Activated CD4-positive, alpha-beta T cell treated with anti-CD3 and anti-CD28 coated beads, Interleukin-2, amount 50 U/mL, for 4 hours (primary cell): Measurements from ENCODE around the gene MARK2.

Source experiments
- DNase-seq, 2 experiments: peaks; one replicate each; pipeline ENCODE4 v3.0.0-alpha.2; 2020

The MARK2 gene

GRCh38 chr11:63911876-63912275 lies 73.0 kb downstream of the MARK2 start:
- no peak for DNase-seq

DNA sequence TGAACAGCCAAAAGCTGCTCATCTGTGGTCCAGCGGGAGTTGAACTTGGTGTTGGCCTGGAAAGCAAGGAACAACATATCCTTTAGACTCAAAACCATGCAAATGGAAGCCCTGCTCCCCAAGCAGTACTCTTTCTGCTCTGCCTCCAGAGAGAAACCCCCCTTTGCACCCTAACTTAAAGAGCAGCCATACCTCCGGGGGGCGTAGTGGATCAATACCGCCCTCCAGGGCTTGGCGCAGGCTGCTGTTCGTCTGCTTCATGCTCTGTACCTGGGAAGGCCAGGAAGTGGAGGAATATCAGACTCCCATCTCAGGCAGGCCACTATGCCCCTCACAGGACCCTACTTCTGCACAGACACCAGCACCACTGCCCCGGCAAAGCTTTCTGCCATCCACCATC lies 73.8 kb downstream of the MARK2 start:
- DNase-seq: no peak

GRCh38 chr11:63913866-63914830 lies 75.2 kb downstream of the MARK2 start:
- no peak for DNase-seq

DNA sequence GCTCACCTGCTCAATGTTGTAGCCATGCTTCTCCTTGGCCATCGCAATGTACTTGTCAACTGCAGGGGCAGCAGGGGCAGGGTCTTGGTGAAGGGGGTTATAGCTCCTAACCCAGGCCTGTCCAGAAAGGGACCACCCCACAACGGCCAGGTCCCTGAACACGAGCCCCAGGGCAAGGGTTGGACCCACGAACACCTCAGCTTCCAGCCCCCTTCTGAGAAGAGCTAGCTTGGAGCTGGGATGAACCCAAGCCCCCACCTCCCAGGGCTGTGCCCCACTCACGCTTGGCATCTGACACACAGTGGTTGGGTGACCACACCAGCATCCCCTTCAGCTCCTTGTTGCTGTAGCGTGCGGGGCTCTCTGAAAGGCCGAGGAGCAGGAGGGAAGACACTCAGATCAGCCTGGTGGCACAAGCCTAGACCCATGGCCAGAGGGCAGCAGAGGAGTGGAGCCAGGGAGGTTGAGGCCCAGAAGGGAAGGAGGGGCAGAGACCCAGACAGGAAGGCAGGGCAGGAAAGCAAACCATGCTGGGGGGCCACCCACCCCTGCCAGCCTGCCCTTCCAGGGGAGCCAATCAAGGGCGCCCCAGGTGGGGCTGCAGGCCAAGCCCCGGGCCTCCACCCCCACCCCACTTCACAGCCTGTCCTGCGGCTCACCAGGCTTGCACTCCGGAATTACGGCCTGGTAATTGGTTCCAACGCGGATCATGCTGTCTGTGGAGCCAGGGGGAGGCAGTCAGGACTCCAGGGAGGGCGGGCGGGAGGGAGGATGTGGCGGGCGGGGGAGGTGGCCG lies 76.2 kb downstream of the MARK2 start:
- no peak for DNase-seq

DNA sequence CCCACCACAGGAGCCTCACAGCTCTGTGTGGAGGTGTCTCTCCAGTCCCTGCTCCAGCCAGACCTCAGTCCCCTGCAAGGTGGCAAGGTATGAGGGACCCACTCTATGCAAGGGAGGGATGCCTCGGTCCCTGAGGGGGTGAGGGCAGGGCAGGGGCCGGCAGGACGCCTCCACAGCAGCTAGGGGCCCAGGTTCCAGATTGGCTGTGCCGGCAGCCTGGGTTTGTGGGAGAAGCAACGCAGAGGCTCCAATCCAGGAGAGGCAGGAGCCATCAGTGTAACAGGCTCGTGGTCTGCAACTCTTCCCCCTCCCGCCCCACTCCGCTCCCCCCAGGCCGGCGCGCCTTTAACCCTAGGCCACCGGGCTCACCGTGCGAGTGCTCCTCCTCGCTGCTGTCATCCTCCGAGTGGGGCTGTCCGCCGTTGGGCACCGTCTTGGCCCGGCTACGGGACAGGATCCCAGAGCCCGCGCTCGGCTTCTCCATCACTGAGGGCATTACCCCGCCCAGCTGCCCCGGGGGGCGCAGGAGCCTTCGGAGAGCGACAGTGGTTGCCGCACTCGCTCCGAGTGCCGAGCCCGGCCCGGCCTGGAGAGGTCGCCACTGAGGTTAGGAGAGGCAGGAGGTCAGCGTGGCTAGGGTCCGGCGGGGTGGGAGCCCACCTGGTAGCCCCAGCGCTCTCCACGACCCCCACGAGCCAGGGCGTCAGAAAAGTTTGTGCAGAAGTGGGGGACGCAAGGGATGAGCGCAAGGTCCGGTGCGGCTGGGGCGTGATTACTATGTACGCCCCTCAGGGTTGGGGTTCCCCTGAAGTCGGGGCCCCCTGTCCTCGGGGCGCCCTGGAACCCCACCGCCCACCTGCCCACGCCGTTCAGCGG lies 77.3 kb downstream of the MARK2 start:
- no peak for DNase-seq

- DNase-seq: peak; percentile 54 to 58
Measured at GRCh38 chr11:63916837-63917691, 78.2 kb downstream of the MARK2 start, which contains the start of gene RCOR2. Gene RCOR2 (minus strand): TSS chr11:63917164. CDS start chr11:63916456, 708 bp downstream.

DNA sequence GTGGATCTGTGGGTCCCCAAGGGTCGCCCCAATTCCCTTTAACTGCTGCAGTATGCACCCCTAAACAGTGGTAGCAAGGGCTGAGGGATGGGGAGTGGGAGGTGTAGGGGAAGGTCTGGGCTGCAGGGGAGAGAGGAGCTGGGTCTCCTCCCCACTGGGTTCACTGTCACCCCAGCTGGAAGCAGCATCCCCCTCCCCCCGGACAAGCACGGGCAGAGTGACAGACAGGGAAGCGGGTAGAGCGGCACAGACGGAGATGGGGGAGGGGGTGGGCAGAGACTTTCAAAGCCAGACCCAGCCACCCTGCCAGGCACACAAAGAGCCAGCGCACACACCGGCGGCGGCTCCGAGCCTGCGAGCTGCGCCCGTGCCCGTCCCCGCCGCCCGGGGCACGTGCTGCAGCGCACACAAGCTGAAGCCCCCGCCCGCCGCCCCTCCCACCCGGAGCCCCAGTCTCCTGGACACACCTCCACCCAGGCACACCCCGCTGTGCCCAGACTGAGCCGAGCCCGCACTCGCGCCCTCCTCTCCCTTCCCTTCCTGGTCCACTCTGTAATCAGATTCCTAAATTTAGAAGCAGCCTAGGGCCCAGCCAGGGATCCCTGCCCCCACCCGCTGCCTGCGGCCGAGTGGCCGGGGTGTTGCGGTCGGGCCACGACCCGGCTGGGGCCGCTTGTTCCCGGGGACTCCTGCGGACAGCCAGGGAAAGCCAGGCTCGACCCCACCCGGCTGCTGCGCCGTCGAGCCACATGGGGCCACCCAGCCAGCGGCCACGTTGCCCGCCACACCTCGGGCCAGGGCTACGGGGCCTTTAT lies 79.0 kb downstream of the MARK2 start:
- peak in 1 of 2 experiments; percentile 28 for DNase-seq

DNA sequence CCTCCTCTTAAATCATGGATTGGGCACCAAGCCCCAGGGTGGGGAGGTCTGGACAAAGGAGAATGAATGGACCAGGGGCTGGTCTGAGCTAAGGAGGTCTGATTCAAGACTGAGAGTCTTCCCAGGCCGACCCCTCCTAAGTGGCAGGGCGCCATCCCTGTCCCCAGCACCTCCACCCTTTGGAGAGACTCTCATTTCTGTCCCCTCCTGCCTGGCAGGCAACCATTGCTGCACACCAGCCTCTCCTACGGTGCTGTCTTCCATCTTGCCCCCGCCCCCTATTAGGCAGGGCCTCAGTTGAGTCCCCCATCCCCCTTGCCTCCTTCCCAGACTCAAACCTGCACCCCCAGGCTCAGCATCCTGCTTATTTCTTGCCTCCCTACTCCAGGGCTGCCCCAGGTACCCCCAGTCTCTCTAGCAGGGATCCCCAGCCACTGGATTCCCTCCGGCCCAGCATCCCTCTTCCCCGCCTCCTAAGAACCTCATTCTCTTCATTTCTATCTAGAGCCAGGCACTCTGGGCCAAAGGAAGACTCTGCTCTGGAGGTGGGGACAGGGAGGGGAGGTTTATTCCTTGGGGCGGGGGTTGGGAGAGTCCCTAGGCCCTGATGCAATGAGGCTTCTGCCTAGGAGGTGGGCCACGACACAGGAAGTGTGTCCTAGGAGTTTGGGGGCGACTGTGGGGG lies 79.7 kb downstream of the MARK2 start:
- no peak for DNase-seq

DNA sequence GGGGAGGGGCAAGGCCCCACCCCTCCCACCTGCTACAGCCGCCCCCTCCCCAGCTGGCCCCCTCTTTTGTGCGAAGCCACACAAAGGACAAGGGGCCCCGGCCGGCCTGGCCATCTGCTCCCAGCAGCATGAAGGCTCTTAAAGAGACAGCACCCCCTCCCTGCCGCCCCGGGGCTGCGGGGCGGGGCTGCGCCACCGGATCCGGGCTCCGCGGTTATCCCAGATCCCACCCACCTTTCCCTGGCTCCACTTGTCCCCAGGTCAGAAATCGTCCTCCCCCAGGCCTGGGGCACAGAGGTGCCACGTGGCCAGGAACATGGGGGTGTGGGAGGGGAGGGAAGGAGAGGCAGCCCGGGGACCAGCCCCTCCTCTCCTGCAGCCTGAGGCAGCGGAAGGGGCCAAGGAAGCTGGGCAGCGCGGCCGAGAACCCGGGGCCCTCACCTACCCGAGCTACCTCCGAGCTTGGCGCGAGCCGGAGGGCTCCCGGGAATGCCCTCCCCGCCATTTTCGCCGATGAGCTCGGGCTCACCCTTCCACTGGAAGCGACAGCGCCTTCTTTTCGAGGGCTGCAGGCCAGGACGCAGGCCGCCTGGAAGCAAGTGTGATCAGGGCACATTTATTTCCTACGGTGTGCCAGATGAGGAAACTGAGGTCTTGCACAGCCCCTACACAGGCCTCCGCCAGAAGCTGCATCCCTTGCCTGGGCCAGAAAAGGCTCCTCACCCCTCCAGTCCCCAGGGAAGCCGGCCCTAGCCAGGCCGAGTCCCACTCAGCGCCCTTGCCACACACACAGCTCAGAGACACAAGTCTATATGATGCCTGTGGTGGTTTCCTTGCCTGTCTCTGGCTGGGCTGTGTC lies 80.6 kb downstream of the MARK2 start:
- no peak for DNase-seq

- DNase-seq: no peak
Measured at GRCh38 chr11:63920126-63920938, 81.4 kb downstream of the MARK2 start.

GRCh38 chr11:63920939-63921417 lies 82.1 kb downstream of the MARK2 start:
- DNase-seq: no peak

- DNase-seq: no peak
Measured at GRCh38 chr11:63922673-63923192, 83.8 kb downstream of the MARK2 start.

DNA sequence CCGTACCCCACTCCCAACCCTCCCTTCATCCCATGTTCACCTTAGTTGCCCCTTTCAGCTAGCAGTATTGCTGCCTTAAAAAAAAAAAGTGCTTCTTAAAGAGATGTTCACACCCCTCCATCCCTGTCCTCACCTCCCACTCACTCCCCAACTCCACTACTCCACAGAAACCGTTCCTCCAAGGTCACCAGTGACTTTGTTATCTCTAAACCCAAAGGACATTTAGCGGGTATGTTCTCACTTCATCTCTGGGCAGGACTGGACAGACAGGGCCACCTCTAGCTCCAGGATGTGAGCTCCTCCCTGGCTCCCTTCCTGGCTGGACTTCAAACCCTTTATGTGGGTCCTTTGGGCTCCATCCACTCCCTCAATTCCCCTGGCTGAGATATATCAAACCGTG lies 84.4 kb downstream of the MARK2 start:
- DNase-seq: no peak

- no peak for DNase-seq
Measured at GRCh38 chr11:63929616-63930015, 90.7 kb downstream of the MARK2 start.

GRCh38 chr11:63931045-63931444 lies 92.1 kb downstream of the MARK2 start:
- DNase-seq: no peak

DNA sequence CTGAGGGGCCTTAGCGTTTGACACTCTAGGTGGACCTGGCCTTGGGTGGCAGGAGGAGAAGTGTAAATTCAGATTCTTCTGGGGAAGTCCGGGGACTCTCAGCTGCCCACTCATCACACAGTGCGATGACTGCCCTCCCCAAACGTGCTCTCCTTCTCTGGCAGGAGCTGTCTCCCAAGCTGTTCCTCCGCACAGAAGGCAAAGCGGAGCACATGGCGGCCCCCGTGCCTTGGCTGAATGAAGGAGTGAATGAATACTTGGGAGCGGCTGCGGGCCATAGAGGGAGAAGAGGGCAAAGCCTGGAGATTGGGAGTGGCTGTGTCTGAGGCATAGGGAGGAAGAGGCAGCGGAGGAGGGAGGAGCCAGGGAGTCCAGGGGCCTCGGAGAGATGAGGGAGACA lies 93.0 kb downstream of the MARK2 start:
- DNase-seq: no peak

- DNase-seq: no peak
Measured at GRCh38 chr11:63933459-63933858, 94.5 kb downstream of the MARK2 start.
